T-helper 9 cell (primary cell): ENCODE results near the gene CEP170B.
"Not testable (repeated sequence)": the region's sequence is repeated elsewhere in the genome, so short reads cannot be mapped to it uniquely, and the experiment has no call there.

Source experiments
- DNase-seq: peaks from one replicate; pipeline ENCODE4 v3.0.0-alpha.2; 2020

The CEP170B gene

GRCh38 chr14:104933746-104934733 is 69.0 kb downstream of the CEP170B start:
- DNase-seq = no peak

- DNase-seq = no peak
Measured at GRCh38 chr14:104935026-104935650, 70.1 kb downstream of the CEP170B start.

- no peak for DNase-seq
Measured at GRCh38 chr14:104935955-104936354, 70.9 kb downstream of the CEP170B start.

- no peak for DNase-seq
Measured at GRCh38 chr14:104936361-104937155, 71.5 kb downstream of the CEP170B start.

- no peak for DNase-seq
Measured at GRCh38 chr14:104937161-104937560, 72.1 kb downstream of the CEP170B start.

GRCh38 chr14:104937694-104938365 is 72.8 kb downstream of the CEP170B start:
- no peak for DNase-seq

GRCh38 chr14:104938436-104938835 is 73.4 kb downstream of the CEP170B start:
- DNase-seq = no peak

- no peak for DNase-seq
Measured at GRCh38 chr14:104938960-104939359, 73.9 kb downstream of the CEP170B start.

- no peak for DNase-seq
Measured at GRCh38 chr14:104939666-104940410, 74.8 kb downstream of the CEP170B start.

- DNase-seq = no peak
Measured at GRCh38 chr14:104940526-104941150, 75.6 kb downstream of the CEP170B start.

GRCh38 chr14:104941508-104942365 is 76.7 kb downstream of the CEP170B start:
- no peak for DNase-seq

- no peak for DNase-seq
Measured at GRCh38 chr14:104942586-104942985, 77.5 kb downstream of the CEP170B start.

GRCh38 chr14:104943216-104944015 is 78.3 kb downstream of the CEP170B start:
- DNase-seq = not testable (repeated sequence)

- DNase-seq = not testable (repeated sequence)
Measured at GRCh38 chr14:104944016-104944308, 78.9 kb downstream of the CEP170B start.

GRCh38 chr14:104944436-104945205 is 79.6 kb downstream of the CEP170B start:
- DNase-seq = not testable (repeated sequence)

- not testable (repeated sequence) for DNase-seq
Measured at GRCh38 chr14:104945266-104945665, 80.2 kb downstream of the CEP170B start.
